ENCODE data around the gene VLDLR. TPM values are rescaled to one million over a fixed set of nuclear protein-coding genes. Genes with fewer than 3 reads are reported as not detected.

The VLDLR gene
- total RNA-seq, 1 donor from 2014 or later: 23.1 TPM

GRCh38 chr9:2602704-2603116 lies 18.9 kb upstream of the VLDLR start:
- TF ChIP-seq CTCF (IDR thresholded peaks at IDR 0.05): no peak
- Histone ChIP-seq H3K4me1 (no peaks in the 10 kb centered on the region), H3K36me3 (no peaks in the 10 kb centered on the region), H3K27ac (no peak overlapping the region), H3K4me3 (no peak overlapping the region), H3K27me3 (no peaks in the 10 kb centered on the region), H3K9me3 (no peaks in the 10 kb centered on the region)
- DNase-seq (no peak), ATAC-seq (no peak)
- intact Hi-C loops (cut with DNase I): no loop called here

- no peak for TF ChIP-seq CTCF (IDR thresholded peaks at IDR 0.05)
- no peaks in the 10 kb centered on the region for H3K4me1 ChIP-seq
- H3K27me3 ChIP-seq: no peaks in the 10 kb centered on the region
- ATAC-seq (no peak), DNase-seq (no peak)
- H3K9me3 ChIP-seq: no peaks in the 10 kb centered on the region
- intact Hi-C loops (cut with DNase I): no loop called here
- H3K36me3 ChIP-seq: no peaks in the 10 kb centered on the region
- no peak overlapping the region for H3K27ac ChIP-seq
- H3K4me3 ChIP-seq: no peak overlapping the region
These were observed 18.0 kb upstream of the VLDLR start for GRCh38 chr9:2603621-2604020.

- no peak overlapping the region for H3K4me3 ChIP-seq
- no peaks in the 10 kb centered on the region for H3K36me3 ChIP-seq
- ATAC-seq (no peak), DNase-seq (no peak)
- H3K9me3 ChIP-seq: no peaks in the 10 kb centered on the region
- H3K27ac ChIP-seq: no peak overlapping the region
- intact Hi-C loops (cut with DNase I): no loop called here
- no peaks in the 10 kb centered on the region for H3K27me3 ChIP-seq
- H3K4me1 ChIP-seq: no peaks in the 10 kb centered on the region
- TF ChIP-seq CTCF (IDR thresholded peaks at IDR 0.05): no peak
These were observed 16.3 kb upstream of the VLDLR start for GRCh38 chr9:2605246-2605645.

GRCh38 chr9:2608276-2608675 lies 13.3 kb upstream of the VLDLR start:
- H3K36me3 ChIP-seq: no peaks in the 10 kb centered on the region
- no peak overlapping the region for H3K27ac ChIP-seq
- no peak for ATAC-seq
- H3K9me3 ChIP-seq: no peaks in the 10 kb centered on the region
- no peak for DNase-seq
- no peak overlapping the region for H3K4me3 ChIP-seq
- H3K27me3 ChIP-seq: no peaks in the 10 kb centered on the region
- TF ChIP-seq CTCF (IDR thresholded peaks at IDR 0.05): no peak
- no peaks in the 10 kb centered on the region for H3K4me1 ChIP-seq
- intact Hi-C loops (cut with DNase I): no loop called here

- Histone ChIP-seq H3K9me3 (no peaks in the 10 kb centered on the region), H3K27ac (no peak overlapping the region), H3K4me3 (no peak overlapping the region), H3K36me3 (no peaks in the 10 kb centered on the region), H3K27me3 (no peaks in the 10 kb centered on the region), H3K4me1 (no peaks in the 10 kb centered on the region)
- DNase-seq (no peak), ATAC-seq (peak; percentile 57)
- no peak for TF ChIP-seq CTCF (IDR thresholded peaks at IDR 0.05)
- intact Hi-C loops (cut with DNase I): no loop called here
These were observed 10.6 kb upstream of the VLDLR start for GRCh38 chr9:2610985-2611384.

- H3K4me1 ChIP-seq: no peaks in the 10 kb centered on the region
- DNase-seq: no peak
- no peak for ATAC-seq
- no peak overlapping the region for H3K27ac ChIP-seq
- no peaks in the 10 kb centered on the region for H3K36me3 ChIP-seq
- intact Hi-C loops (cut with DNase I): no loop called here
- H3K4me3 ChIP-seq: no peak overlapping the region
- no peak for TF ChIP-seq CTCF (IDR thresholded peaks at IDR 0.05)
- no peaks in the 10 kb centered on the region for H3K27me3 ChIP-seq
- H3K9me3 ChIP-seq: no peaks in the 10 kb centered on the region
These were observed 9.6 kb upstream of the VLDLR start for GRCh38 chr9:2611961-2612360.

Measured in upper lobe of right lung (tissue), 1 donor.